Stomach (tissue), 4 donors: ENCODE data around the gene NRIP3.

Experiments used
- CTCF ChIP-seq, 7 experiments: fragments of 450-650 bp in 4 of 7; fragments of 200-600 bp in 3 of 7; sonication (generic) in 3 of 7; IDR thresholded peaks; one replicate each; pipeline ENCODE4 v1.5.1; 2016 to 2019; ENCODE audit warnings: antibody characterized with exemption in 7 of 7, control low read depth in 2 of 7, mild to moderate bottlenecking in 1 of 7
- EP300 ChIP-seq: sonication (generic); formaldehyde crosslinking; IDR thresholded peaks from one replicate; pipeline ENCODE4 v1.6.1; 2017; ENCODE audit warnings: antibody characterized with exemption
- POLR2A ChIP-seq, 4 donors: fragments of 450-650 bp; IDR thresholded peaks; one replicate each; pipeline ENCODE4 v1.6.1; 2016; ENCODE audit warnings: antibody characterized with exemption in 4 of 4, control low read depth in 2 of 4, mild to moderate bottlenecking in 1 of 4, moderate library complexity in 1 of 4
- POLR2AphosphoS5 ChIP-seq, 3 donors: sonication (generic); formaldehyde crosslinking; IDR thresholded peaks; one replicate each; pipeline ENCODE4 v1.6.1; 2016; ENCODE audit warnings: antibody characterized with exemption in 3 of 3

- TF ChIP-seq CTCF (IDR thresholded peaks at IDR 0.05) (no peak), POLR2A (IDR thresholded peaks at IDR 0.05) (no peak), EP300 (no peak), POLR2AphosphoS5 (IDR thresholded peaks at IDR 0.05) (no peak)
Measured at GRCh38 chr11:8956860-8957259, 46.9 kb downstream of the NRIP3 start.
